Spleen (tissue), 7 donors: Measurements from ENCODE around the gene KIF5A.

ENCODE experiments used
- POLR2A ChIP-seq, 3 donors: fragments of 450-650 bp; IDR thresholded peaks; one replicate each; pipeline ENCODE4 v1.5.1; 2017; ENCODE audit warnings: antibody characterized with exemption in 3 of 3, mild to moderate bottlenecking in 1 of 3
- TF ChIP-seq, protein P1 (sequence below), 11 experiments: fragments of 200-600 bp in 7 of 11; fragments of 450-650 bp in 4 of 11; sonication (generic) in 4 of 11; IDR thresholded peaks in 8 of 11; conservative IDR thresholded peaks in 3 of 11; 1 replicate in 7 of 11; 2 replicates in 4 of 11; pipeline versions ENCODE4 v1.4.0 to v1.8.0; 2016 to 2021; ENCODE audit warnings: antibody characterized with exemption in 11 of 11, inconsistent platforms in 4 of 11, mild to moderate bottlenecking in 1 of 11
- donor health status: DM: no; HTN: no; CAD: no; lungs with moderate emphysema.
- donor health status: DM: no; HTN: no; CAD: no.
- donor health status: DM: no; HTN: no; CAD: no.

- TF ChIP-seq, protein P1, sequence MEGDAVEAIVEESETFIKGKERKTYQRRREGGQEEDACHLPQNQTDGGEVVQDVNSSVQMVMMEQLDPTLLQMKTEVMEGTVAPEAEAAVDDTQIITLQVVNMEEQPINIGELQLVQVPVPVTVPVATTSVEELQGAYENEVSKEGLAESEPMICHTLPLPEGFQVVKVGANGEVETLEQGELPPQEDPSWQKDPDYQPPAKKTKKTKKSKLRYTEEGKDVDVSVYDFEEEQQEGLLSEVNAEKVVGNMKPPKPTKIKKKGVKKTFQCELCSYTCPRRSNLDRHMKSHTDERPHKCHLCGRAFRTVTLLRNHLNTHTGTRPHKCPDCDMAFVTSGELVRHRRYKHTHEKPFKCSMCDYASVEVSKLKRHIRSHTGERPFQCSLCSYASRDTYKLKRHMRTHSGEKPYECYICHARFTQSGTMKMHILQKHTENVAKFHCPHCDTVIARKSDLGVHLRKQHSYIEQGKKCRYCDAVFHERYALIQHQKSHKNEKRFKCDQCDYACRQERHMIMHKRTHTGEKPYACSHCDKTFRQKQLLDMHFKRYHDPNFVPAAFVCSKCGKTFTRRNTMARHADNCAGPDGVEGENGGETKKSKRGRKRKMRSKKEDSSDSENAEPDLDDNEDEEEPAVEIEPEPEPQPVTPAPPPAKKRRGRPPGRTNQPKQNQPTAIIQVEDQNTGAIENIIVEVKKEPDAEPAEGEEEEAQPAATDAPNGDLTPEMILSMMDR (IDR thresholded peaks at IDR 0.05 in 8 of 11, conservative IDR thresholded peaks at IDR 0.05 in 3 of 11) = no peak
- TF ChIP-seq POLR2A (IDR thresholded peaks at IDR 0.05) = no peak
Observed at GRCh38 chr12:57617942-57618341, 68.1 kb downstream of the KIF5A start.
